ENCODE results near the gene CCT7.

DNA sequence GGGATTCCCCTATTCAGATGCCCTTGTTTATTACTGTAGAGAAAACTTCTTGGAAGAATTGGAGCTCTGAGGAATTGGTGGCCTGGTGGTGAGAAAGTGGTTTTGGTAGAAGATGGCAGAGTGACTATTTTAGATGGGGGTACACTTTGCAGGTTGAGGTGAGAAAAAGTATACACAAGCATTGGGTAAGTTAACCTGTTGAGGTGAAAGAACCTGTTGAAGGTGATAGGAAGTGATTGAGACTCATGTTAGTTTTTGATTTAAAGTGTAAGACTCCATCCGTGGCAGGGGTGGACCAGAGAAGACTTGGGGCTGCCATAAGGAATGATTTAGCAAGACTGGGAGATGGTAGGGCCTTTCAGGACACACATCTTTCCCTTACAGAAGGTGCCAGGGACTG is 3.1 kb downstream of the CCT7 start:
- TF ChIP-seq CTCF (IDR thresholded peaks at IDR 0.05; ENCODE audit: control extremely low read depth in 1 of 3, insufficient read depth in 1 of 3, low read depth in 1 of 3, low read length in 3 of 3) (no peak), RBBP5 (IDR thresholded peaks at IDR 0.05; ENCODE audit: borderline replicate concordance, low read depth, low read length) (no peak), POLR2A (IDR thresholded peaks at IDR 0.05; ENCODE audit: control extremely low read depth in 1 of 2, low read depth in 2 of 2, low read length in 2 of 2) (no peak), CHD2 (IDR thresholded peaks at IDR 0.05; ENCODE audit: low read length) (no peak), EP300 (IDR thresholded peaks at IDR 0.05; ENCODE audit: borderline replicate concordance in 1 of 2, low read depth in 2 of 2, low read length in 2 of 2) (no peak), EZH2 (IDR thresholded peaks at IDR 0.05; ENCODE audit: low read depth, low read length, severe bottlenecking) (no peak), SAP30 (IDR thresholded peaks at IDR 0.05; ENCODE audit: insufficient read depth, insufficient replicate concordance, low read length) (no peak), TAF1 (IDR thresholded peaks at IDR 0.05; ENCODE audit: low read depth, low read length) (no peak), POLR2AphosphoS5 (IDR thresholded peaks at IDR 0.05; ENCODE audit: low read depth, low read length) (no peak), ZNF274 (IDR thresholded peaks at IDR 0.05; ENCODE audit: borderline replicate concordance, extremely low read depth, low read length) (no peak)

Measured in H1 (cell line).